ENCODE results near the gene ALOX5.

GRCh38 chr10:45440511-45441062, 66.6 kb downstream of the ALOX5 start:
- TF ChIP-seq CTCF (IDR thresholded peaks at IDR 0.05) (no peak), POLR2A (IDR thresholded peaks at IDR 0.05) (no peak), POLR2AphosphoS5 (IDR thresholded peaks at IDR 0.05) (no peak)
